K562 (cell line): ENCODE results near the gene TMEM19. TPM values are rescaled to one million over a fixed set of nuclear protein-coding genes. Genes with fewer than 3 reads are reported as not detected.

ENCODE experiments used
- CBFA2T3 ChIP-seq: fragments of 450-650 bp; IDR thresholded peaks from 2 replicates; pipeline ENCODE4 v1.6.1; 2017
- CHD1 ChIP-seq: fragments of 200-600 bp; sonication (generic); IDR thresholded peaks from one replicate; pipeline ENCODE4 v1.6.1; 2012; ENCODE audit warnings: mild to moderate bottlenecking, moderate library complexity, low read length, inconsistent platforms
- CREBBP ChIP-seq: IDR thresholded peaks from one replicate; pipeline ENCODE4 v1.6.1; 2012; ENCODE audit warnings: low read depth, mild to moderate bottlenecking, control low read depth, inconsistent platforms, low read length
- CSDE1 ChIP-seq, 2 experiments: fragments of 450-650 bp; IDR thresholded peaks; 2 replicates each; pipeline ENCODE4 v1.6.1; 2016; ENCODE audit warnings: mild to moderate bottlenecking in 1 of 2
- CXXC5 ChIP-seq: fragments of 250-450 bp; sonication (Bioruptor Pico); IDR thresholded peaks from 2 replicates; pipeline ENCODE4 v1.8.0; 2022; ENCODE audit warnings: inconsistent platforms, mild to moderate bottlenecking, moderate library complexity
- ERF ChIP-seq: fragments of 450-650 bp; formaldehyde crosslinking; IDR thresholded peaks from 2 replicates; pipeline ENCODE4 v1.4.0; 2020; ENCODE audit warnings: mild to moderate bottlenecking, mixed read lengths
- KDM5B ChIP-seq: fragments of 200-600 bp; sonication (generic); IDR thresholded peaks from 2 replicates; pipeline ENCODE4 v1.6.1; 2012; ENCODE audit warnings: low read depth, mild to moderate bottlenecking, moderate library complexity, low read length, control low read depth, inconsistent platforms; ENCODE audit not compliant: insufficient replicate concordance
- SRSF7 ChIP-seq: fragments of 200-400 bp; formaldehyde crosslinking; optimal IDR thresholded peaks from 2 replicates; pipeline ENCODE3; 2017; ENCODE audit warnings: mild to moderate bottlenecking, low read depth, low read length
- ZNF274 ChIP-seq: IDR thresholded peaks from 2 replicates; pipeline ENCODE4 v1.6.1; 2011; ENCODE audit warnings: low read depth, mild to moderate bottlenecking, low read length, moderate library complexity, borderline replicate concordance
- ZNF3 ChIP-seq: fragments of 250-450 bp; sonication (Bioruptor Pico); IDR thresholded peaks from 2 replicates; pipeline ENCODE4 v1.5.0; 2021; ENCODE audit warnings: mild to moderate bottlenecking, moderate library complexity
- polyA plus RNA-seq, 8 experiments: library from polyadenylated mRNA; depleted of rRNA in 4 of 8; stranded (reverse) in 5 of 8; unstranded in 3 of 8; fragments of >200 nt; fragmentation: Nextera tagmentation in 2 of 8; fragmentation: Illumina TruSeq in 1 of 8; extraction: Ambion mirVana in 2 of 8; extraction: Trizol in 1 of 8; gene quantifications; 2 replicates each; pipeline versions ENCODE4 v1.2.1 to v1.2.3, GENCODE V29; 2011 to 2014; ENCODE audit warnings: inconsistent platforms in 1 of 8, missing spikeins in 1 of 8
- total RNA-seq, 7 experiments: library from RNA; depleted of rRNA in 6 of 7; stranded (reverse); fragments of >200 nt in 6 of 7; fragmentation: Illumina TruSeq in 2 of 7; extraction: Trizol in 2 of 7; gene quantifications; 2 replicates each; pipeline versions ENCODE4 v1.2.1 to v1.2.3, GENCODE V29; 2011 to 2021; ENCODE audit warnings: low replicate concordance in 1 of 7
- TF ChIP-seq, protein P1 (sequence below), 2 experiments: fragments of 450-650 bp; formaldehyde crosslinking in 1 of 2; IDR thresholded peaks; 2 replicates each; pipeline versions ENCODE4 v1.4.0 to v1.6.1; 2014 to 2020; ENCODE audit warnings: mild to moderate bottlenecking in 2 of 2, borderline replicate concordance in 1 of 2, low read depth in 1 of 2
- TF ChIP-seq, protein P2 (sequence below): fragments of 250-450 bp; sonication (Bioruptor Pico); IDR thresholded peaks from 2 replicates; pipeline ENCODE4 v1.4.0; 2020
- TF ChIP-seq, protein P3 (sequence below): sonication (generic); formaldehyde crosslinking; IDR thresholded peaks from 2 replicates; pipeline ENCODE4 v1.8.0; 2022; ENCODE audit warnings: mild to moderate bottlenecking, missing genetic modification reagents

Gene TMEM19
- total and polyA plus RNA-seq, 9 of the 15 experiments (the other 6 are each of a cell fraction or from before 2014, with no cell fraction given) = 8.2 to 24.2 (median 17.2) TPM

DNA sequence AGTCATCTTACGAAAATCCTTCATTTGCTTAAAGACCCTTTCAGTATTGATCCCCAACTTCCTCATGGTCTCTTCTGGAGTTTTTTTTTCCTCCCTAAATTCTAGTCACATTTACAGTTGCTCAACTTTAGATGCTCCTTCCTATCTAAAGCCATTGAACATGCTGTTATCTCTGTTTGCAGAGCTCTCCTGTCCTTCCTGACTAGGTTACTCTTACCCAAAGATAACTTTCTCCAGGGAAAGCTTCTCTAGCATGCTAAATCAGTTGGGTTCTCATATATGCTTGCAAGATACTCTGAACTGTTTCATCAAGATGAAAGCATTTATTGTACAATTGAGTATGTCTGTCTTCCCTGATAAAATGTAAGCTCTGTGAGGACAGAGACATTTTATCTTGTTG is 67.0 kb downstream of the TMEM19 start (continued):
- TF ChIP-seq, protein P1, sequence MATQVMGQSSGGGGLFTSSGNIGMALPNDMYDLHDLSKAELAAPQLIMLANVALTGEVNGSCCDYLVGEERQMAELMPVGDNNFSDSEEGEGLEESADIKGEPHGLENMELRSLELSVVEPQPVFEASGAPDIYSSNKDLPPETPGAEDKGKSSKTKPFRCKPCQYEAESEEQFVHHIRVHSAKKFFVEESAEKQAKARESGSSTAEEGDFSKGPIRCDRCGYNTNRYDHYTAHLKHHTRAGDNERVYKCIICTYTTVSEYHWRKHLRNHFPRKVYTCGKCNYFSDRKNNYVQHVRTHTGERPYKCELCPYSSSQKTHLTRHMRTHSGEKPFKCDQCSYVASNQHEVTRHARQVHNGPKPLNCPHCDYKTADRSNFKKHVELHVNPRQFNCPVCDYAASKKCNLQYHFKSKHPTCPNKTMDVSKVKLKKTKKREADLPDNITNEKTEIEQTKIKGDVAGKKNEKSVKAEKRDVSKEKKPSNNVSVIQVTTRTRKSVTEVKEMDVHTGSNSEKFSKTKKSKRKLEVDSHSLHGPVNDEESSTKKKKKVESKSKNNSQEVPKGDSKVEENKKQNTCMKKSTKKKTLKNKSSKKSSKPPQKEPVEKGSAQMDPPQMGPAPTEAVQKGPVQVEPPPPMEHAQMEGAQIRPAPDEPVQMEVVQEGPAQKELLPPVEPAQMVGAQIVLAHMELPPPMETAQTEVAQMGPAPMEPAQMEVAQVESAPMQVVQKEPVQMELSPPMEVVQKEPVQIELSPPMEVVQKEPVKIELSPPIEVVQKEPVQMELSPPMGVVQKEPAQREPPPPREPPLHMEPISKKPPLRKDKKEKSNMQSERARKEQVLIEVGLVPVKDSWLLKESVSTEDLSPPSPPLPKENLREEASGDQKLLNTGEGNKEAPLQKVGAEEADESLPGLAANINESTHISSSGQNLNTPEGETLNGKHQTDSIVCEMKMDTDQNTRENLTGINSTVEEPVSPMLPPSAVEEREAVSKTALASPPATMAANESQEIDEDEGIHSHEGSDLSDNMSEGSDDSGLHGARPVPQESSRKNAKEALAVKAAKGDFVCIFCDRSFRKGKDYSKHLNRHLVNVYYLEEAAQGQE (IDR thresholded peaks at IDR 0.05; ENCODE audit: borderline replicate concordance) = 0 out of 2 replicates have a peak, but pooled peaks have one; percentile 6
- TF ChIP-seq, protein P1 (CRISPR knock-in tag; IDR thresholded peaks at IDR 0.05; ENCODE audit: low read depth) = no peak
- TF ChIP-seq ZNF274 = no peak
- TF ChIP-seq, protein P2, sequence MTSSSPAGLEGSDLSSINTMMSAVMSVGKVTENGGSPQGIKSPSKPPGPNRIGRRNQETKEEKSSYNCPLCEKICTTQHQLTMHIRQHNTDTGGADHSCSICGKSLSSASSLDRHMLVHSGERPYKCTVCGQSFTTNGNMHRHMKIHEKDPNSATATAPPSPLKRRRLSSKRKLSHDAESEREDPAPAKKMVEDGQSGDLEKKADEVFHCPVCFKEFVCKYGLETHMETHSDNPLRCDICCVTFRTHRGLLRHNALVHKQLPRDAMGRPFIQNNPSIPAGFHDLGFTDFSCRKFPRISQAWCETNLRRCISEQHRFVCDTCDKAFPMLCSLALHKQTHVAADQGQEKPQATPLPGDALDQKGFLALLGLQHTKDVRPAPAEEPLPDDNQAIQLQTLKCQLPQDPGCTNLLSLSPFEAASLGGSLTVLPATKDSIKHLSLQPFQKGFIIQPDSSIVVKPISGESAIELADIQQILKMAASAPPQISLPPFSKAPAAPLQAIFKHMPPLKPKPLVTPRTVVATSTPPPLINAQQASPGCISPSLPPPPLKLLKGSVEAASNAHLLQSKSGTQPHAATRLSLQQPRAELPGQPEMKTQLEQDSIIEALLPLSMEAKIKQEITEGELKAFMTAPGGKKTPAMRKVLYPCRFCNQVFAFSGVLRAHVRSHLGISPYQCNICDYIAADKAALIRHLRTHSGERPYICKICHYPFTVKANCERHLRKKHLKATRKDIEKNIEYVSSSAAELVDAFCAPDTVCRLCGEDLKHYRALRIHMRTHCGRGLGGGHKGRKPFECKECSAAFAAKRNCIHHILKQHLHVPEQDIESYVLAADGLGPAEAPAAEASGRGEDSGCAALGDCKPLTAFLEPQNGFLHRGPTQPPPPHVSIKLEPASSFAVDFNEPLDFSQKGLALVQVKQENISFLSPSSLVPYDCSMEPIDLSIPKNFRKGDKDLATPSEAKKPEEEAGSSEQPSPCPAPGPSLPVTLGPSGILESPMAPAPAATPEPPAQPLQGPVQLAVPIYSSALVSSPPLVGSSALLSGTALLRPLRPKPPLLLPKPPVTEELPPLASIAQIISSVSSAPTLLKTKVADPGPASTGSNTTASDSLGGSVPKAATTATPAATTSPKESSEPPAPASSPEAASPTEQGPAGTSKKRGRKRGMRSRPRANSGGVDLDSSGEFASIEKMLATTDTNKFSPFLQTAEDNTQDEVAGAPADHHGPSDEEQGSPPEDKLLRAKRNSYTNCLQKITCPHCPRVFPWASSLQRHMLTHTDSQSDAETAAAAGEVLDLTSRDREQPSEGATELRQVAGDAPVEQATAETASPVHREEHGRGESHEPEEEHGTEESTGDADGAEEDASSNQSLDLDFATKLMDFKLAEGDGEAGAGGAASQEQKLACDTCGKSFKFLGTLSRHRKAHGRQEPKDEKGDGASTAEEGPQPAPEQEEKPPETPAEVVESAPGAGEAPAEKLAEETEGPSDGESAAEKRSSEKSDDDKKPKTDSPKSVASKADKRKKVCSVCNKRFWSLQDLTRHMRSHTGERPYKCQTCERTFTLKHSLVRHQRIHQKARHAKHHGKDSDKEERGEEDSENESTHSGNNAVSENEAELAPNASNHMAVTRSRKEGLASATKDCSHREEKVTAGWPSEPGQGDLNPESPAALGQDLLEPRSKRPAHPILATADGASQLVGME (CRISPR knock-in tag) = no peak
- TF ChIP-seq ZNF3 (CRISPR knock-in tag) = no peak
- no peak for TF ChIP-seq CHD1
- peak; percentile 62 for TF ChIP-seq CXXC5 (CRISPR knock-in tag)
- peak; percentile 98 for TF ChIP-seq CBFA2T3
- TF ChIP-seq KDM5B = no peak
- no peak for TF ChIP-seq ERF (CRISPR knock-in tag)
- TF ChIP-seq SRSF7 = no peak
- TF ChIP-seq CSDE1 (IDR thresholded peaks at IDR 0.05) = no peak
- TF ChIP-seq, protein P3, sequence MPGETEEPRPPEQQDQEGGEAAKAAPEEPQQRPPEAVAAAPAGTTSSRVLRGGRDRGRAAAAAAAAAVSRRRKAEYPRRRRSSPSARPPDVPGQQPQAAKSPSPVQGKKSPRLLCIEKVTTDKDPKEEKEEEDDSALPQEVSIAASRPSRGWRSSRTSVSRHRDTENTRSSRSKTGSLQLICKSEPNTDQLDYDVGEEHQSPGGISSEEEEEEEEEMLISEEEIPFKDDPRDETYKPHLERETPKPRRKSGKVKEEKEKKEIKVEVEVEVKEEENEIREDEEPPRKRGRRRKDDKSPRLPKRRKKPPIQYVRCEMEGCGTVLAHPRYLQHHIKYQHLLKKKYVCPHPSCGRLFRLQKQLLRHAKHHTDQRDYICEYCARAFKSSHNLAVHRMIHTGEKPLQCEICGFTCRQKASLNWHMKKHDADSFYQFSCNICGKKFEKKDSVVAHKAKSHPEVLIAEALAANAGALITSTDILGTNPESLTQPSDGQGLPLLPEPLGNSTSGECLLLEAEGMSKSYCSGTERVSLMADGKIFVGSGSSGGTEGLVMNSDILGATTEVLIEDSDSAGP (CRISPR knock-in tag) = no peak
- TF ChIP-seq CREBBP = no peak
